MCF 10A (cell line): ENCODE results near the gene MDC1. TPM values are rescaled to one million over a fixed set of nuclear protein-coding genes. Genes with fewer than 3 reads are reported as not detected.
"Not testable (repeated sequence)": the region's sequence is repeated elsewhere in the genome, so short reads cannot be mapped to it uniquely, and the experiment has no call there.

Experiments used
- BruUV-seq: library from RNA; stranded (reverse); fragments of 400-500 nt; replicated peaks from 2 replicates; lab custom pipeline; 2021; lab: Mats Ljungman, UMichigan
- CTCF ChIA-PET: fragments of 300-600 bp; sonication (Branson Sonifier 250); formaldehyde crosslinking; extraction: SDS; loops from one replicate; lab custom pipeline; 2021; ENCODE audit warnings: antibody characterized with exemption, inconsistent platforms; lab: Yijun Ruan, JAX
- POLR2A ChIA-PET: fragments of 300-600, 350-650 bp; sonication (Branson Sonifier 250); formaldehyde crosslinking; extraction: SDS; loops from one replicate; lab custom pipeline; 2020; ENCODE audit warnings: antibody characterized with exemption, inconsistent platforms; lab: Yijun Ruan, JAX
- DNase-seq: peaks from one replicate; pipeline ENCODE4 v3.0.0-alpha.2; 2018; ENCODE audit not compliant: unreplicated experiment
- H3K27ac Mint-ChIP-seq: one replicate; pipeline ENCODE4 v1.8.0; 2022; ENCODE audit warnings: mild to moderate bottlenecking, low read depth, mixed read lengths; ENCODE audit not compliant: unreplicated experiment
- H3K27me3 Mint-ChIP-seq: one replicate; pipeline ENCODE4 v1.8.0; 2022; ENCODE audit warnings: mixed read lengths; ENCODE audit not compliant: insufficient read depth, unreplicated experiment
- H3K36me3 Mint-ChIP-seq: one replicate; pipeline ENCODE4 v1.8.0; 2022; ENCODE audit warnings: mild to moderate bottlenecking, moderate library complexity, mixed read lengths; ENCODE audit not compliant: insufficient read depth, unreplicated experiment
- H3K4me1 Mint-ChIP-seq: one replicate; pipeline ENCODE4 v1.8.0; 2022; ENCODE audit warnings: mixed read lengths; ENCODE audit not compliant: insufficient read depth, unreplicated experiment
- H3K4me3 Mint-ChIP-seq: one replicate; pipeline ENCODE4 v1.8.0; 2022; ENCODE audit warnings: mild to moderate bottlenecking, moderate library complexity, mixed read lengths; ENCODE audit not compliant: unreplicated experiment
- H3K9me3 Mint-ChIP-seq: one replicate; pipeline ENCODE4 v1.8.0; 2022; ENCODE audit warnings: mixed read lengths; ENCODE audit not compliant: unreplicated experiment
- CTCF ChIP-seq: fragments of 200-600 bp; IDR thresholded peaks from one replicate; pipeline ENCODE4 v1.8.0; 2022; ENCODE audit warnings: antibody characterized with exemption, mild to moderate bottlenecking; ENCODE audit not compliant: unreplicated experiment
- intact Hi-C: fragments of 100-400 bp; cut with micrococcal nuclease; formaldehyde crosslinking; loops from 2 replicates; pipeline ENCODE4 v1.14.1; 2022
- total RNA-seq: library from RNA; stranded (reverse); gene quantifications from 2 replicates; pipeline ENCODE4 v1.2.3, GENCODE V29; 2022

MDC1 gene
- total RNA-seq, 1 experiment from 2014 or later: 50.6 TPM

- H3K9me3 Mint-ChIP-seq: no peaks in the 10 kb centered on the region
- H3K4me3 Mint-ChIP-seq: no peak overlapping the region
- H3K27me3 Mint-ChIP-seq: no peaks in the 10 kb centered on the region
- peaks cover 35% of the 10 kb centered on the region for H3K4me1 Mint-ChIP-seq
- BruUV-seq: no TSS peak
- peaks cover 71% of the 10 kb centered on the region for H3K36me3 Mint-ChIP-seq
- DNase-seq: no peak
- CTCF ChIA-PET: interaction anchor here (0.6 to 20.7 kb wide), 4 partner anchors 11 to 364 kb away, joined by 3 to 537 read pairs (median 3); partner anchors contain the start of gene DHX16
- no peak overlapping the region for H3K27ac Mint-ChIP-seq
- intact Hi-C loops: no loop called here
- TF ChIP-seq CTCF: no peak
- POLR2A ChIA-PET: interaction anchor here (0.9 to 13.6 kb wide), 9 partner anchors 12 to 150 kb away, joined by 3 to 477 read pairs (median 18); partner anchors contain the start of genes DHX16, FLOT1, MRPS18B and NRM
Observed at GRCh38 chr6:30725713-30726505, 8.8 kb upstream of the MDC1 start.

- no peak for TF ChIP-seq CTCF
- no TSS peak for BruUV-seq
- Mint-ChIP-seq H3K27me3 (no peaks in the 10 kb centered on the region), H3K36me3 (peaks cover 77% of the 10 kb centered on the region), H3K9me3 (no peaks in the 10 kb centered on the region), H3K4me1 (peaks cover 32% of the 10 kb centered on the region), H3K4me3 (no peak overlapping the region), H3K27ac (no peak overlapping the region)
- POLR2A ChIA-PET: interaction anchor here (0.7 to 13.6 kb wide), 11 partner anchors 14 to 362 kb away, joined by 3 to 477 read pairs (median 8); partner anchors contain the start of genes DHX16, MRPS18B, NRM and PPP1R10
- CTCF ChIA-PET: interaction anchor here (0.7 to 20.7 kb wide), 5 partner anchors 14 to 242 kb away, joined by 4 to 537 read pairs (median 7); partner anchors contain the start of gene DHX16
- no peak for DNase-seq
- intact Hi-C loops: loop anchor here (5.0 kb wide), 2 partner anchors 183 to 243 kb away; no protein-coding TSS in a partner anchor
Observed at GRCh38 chr6:30724906-30725667, 8.0 kb upstream of the MDC1 start.

- Mint-ChIP-seq H3K36me3 (peaks cover 80% of the 10 kb centered on the region), H3K4me1 (peaks cover 41% of the 10 kb centered on the region), H3K4me3 (peak overlapping the region; percentile 86), H3K27ac (peak overlapping the region; percentile 5)
- ChIA-PET CTCF (interaction anchor here (0.7 to 20.7 kb wide), 10 partner anchors 9 to 241 kb away, joined by 3 to 537 read pairs (median 6); partner anchors contain the start of genes DHX16 and NRM), POLR2A (interaction anchor here (0.7 to 13.6 kb wide), 11 partner anchors 13 to 363 kb away, joined by 3 to 477 read pairs (median 8); partner anchors contain the start of genes DHX16, MRPS18B, NRM and PPP1R10)
- not testable (repeated sequence) for DNase-seq, H3K9me3 Mint-ChIP-seq, H3K27me3 Mint-ChIP-seq
- intact Hi-C loops: loop anchor here (5.0 kb wide), 2 partner anchors 182 to 242 kb away; no protein-coding TSS in a partner anchor
- TSS peak; percentile 11 for BruUV-seq
Observed at GRCh38 chr6:30723843-30724741, 7.0 kb upstream of the MDC1 start.

GRCh38 chr6:30723159-30723842, 6.2 kb upstream of the MDC1 start:
- DNase-seq, H3K27ac Mint-ChIP-seq, H3K9me3 Mint-ChIP-seq, BruUV-seq, H3K27me3 Mint-ChIP-seq: not testable (repeated sequence)
- CTCF ChIA-PET: interaction anchor here (0.5 to 20.7 kb wide), 19 partner anchors 10 to 364 kb away, joined by 3 to 537 read pairs (median 6); partner anchors contain the start of genes DHX16 and NRM
- peaks cover 72% of the 10 kb centered on the region for H3K36me3 Mint-ChIP-seq
- peak overlapping the region; percentile 86 for H3K4me3 Mint-ChIP-seq
- intact Hi-C loops: loop anchor here (5.0 kb wide), 2 partner anchors 181 to 241 kb away; no protein-coding TSS in a partner anchor
- POLR2A ChIA-PET: interaction anchor here (0.6 to 13.6 kb wide), 16 partner anchors 7 to 170 kb away, joined by 3 to 477 read pairs (median 6); partner anchors contain the start of genes ATAT1, DHX16, MRPS18B and NRM
- H3K4me1 Mint-ChIP-seq: peaks cover 42% of the 10 kb centered on the region
